Measurements from ENCODE around the gene RAD51AP2.
"Not testable (repeated sequence)": the region's sequence is repeated elsewhere in the genome, so short reads cannot be mapped to it uniquely, and the experiment has no call there.

The RAD51AP2 gene

GRCh38 chr2:17518212-17519154 lies at the start of gene RAD51AP2:
Gene RAD51AP2 (minus strand): TSS chr2:17518440. CDS start chr2:17518415, 25 bp downstream.
- no peak for DNase-seq

- not testable (repeated sequence) for DNase-seq
Observed at GRCh38 chr2:17565726-17566125, 47.5 kb upstream of the RAD51AP2 start.

GRCh38 chr2:17558878-17559277 lies 40.6 kb upstream of the RAD51AP2 start:
- no peak for DNase-seq

- no peak for DNase-seq
Observed at GRCh38 chr2:17558053-17558452, 39.8 kb upstream of the RAD51AP2 start.

GRCh38 chr2:17557596-17557995 lies 39.4 kb upstream of the RAD51AP2 start:
- no peak for DNase-seq

GRCh38 chr2:17555150-17555549 lies 36.9 kb upstream of the RAD51AP2 start:
- DNase-seq, result no peak

- no peak for DNase-seq
Observed at GRCh38 chr2:17550907-17551306, 32.7 kb upstream of the RAD51AP2 start.

- no peak for DNase-seq
Observed at GRCh38 chr2:17547737-17548136, 29.5 kb upstream of the RAD51AP2 start.

- DNase-seq, result no peak
Observed at GRCh38 chr2:17547237-17547636, 29.0 kb upstream of the RAD51AP2 start.

GRCh38 chr2:17545680-17546613 lies 27.7 kb upstream of the RAD51AP2 start:
- no peak for DNase-seq

GRCh38 chr2:17544256-17544655 lies 26.0 kb upstream of the RAD51AP2 start:
- DNase-seq, result no peak

- no peak for DNase-seq
Observed at GRCh38 chr2:17543848-17544247, 25.6 kb upstream of the RAD51AP2 start.

GRCh38 chr2:17543131-17543660 lies 25.0 kb upstream of the RAD51AP2 start:
- DNase-seq, result no peak

GRCh38 chr2:17542471-17542870 lies 24.2 kb upstream of the RAD51AP2 start:
- DNase-seq, result no peak

GRCh38 chr2:17541531-17541950 lies 23.3 kb upstream of the RAD51AP2 start:
- DNase-seq, result no peak

GRCh38 chr2:17540813-17541530 lies 22.7 kb upstream of the RAD51AP2 start:
- DNase-seq, result no peak

GRCh38 chr2:17540093-17540812 lies 22.0 kb upstream of the RAD51AP2 start, which contains the start of gene VSNL1:
Gene VSNL1 (plus strand): TSS chr2:17540696. CDS start chr2:17592075, 51,379 bp downstream.
- DNase-seq, result no peak

- DNase-seq, result no peak
Observed at GRCh38 chr2:17539611-17540092, 21.4 kb upstream of the RAD51AP2 start.

- DNase-seq, result no peak
Observed at GRCh38 chr2:17538844-17539554, 20.8 kb upstream of the RAD51AP2 start.

- no peak for DNase-seq
Observed at GRCh38 chr2:17538022-17538843, 20.0 kb upstream of the RAD51AP2 start.
